ENCODE measurements around the gene HRC.

DNA sequence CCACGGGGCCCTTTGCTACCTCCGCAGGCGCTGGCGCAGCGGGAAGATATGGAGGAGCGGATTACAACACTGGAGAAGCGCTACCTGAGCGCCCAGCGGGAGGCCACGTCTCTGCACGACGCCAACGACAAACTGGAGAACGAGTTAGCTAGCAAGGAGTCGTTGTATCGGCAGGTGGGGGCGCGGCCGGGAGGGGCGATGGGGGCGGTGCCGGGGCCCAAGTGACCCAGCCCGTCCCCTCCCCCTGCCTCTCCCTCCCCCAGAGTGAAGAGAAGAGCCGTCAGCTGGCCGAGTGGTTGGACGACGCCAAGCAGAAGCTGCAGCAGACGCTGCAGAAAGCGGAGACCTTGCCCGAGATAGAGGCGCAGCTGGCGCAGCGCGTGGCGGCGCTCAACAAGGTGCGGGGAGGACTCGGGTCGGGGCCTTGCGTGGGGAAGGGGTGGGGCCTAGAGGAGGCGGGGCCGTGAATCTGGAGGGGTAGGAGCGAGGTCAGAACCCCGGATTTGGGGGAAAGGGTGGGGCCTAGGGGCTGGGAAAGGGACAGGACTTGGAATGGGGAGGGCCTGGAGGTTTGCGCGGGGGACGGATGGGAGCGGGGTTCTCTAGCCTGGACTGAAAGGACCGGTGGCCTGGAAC is 22.1 kb downstream of the HRC start:
- TF ChIP-seq POLR2A (IDR thresholded peaks at IDR 0.05; ENCODE audit: low read length): no peak
- TF ChIP-seq GATA1 (IDR thresholded peaks at IDR 0.05; ENCODE audit: low read depth, low read length): no peak
